Mesenchymal stem cell (in vitro differentiated cells and primary cell): Measurements from ENCODE around the gene RREB1.

ENCODE experiments used
- DNase-seq: peaks from one replicate; pipeline ENCODE4 v3.0.0-alpha.2; 2013
- H2AFZ ChIP-seq: one replicate; pipeline ENCODE4 v1.6.1; 2013; ENCODE audit warnings: low read depth, mild to moderate bottlenecking, control low read depth, inconsistent platforms, low read length, moderate library complexity
- H2AK5ac ChIP-seq: 2 replicates; pipeline ENCODE4 v1.6.1; 2013; ENCODE audit warnings: low read length, moderate library complexity, mild to moderate bottlenecking, inconsistent platforms; ENCODE audit not compliant: severe bottlenecking
- H2BK120ac ChIP-seq: one replicate; pipeline ENCODE4 v1.6.1; 2013; ENCODE audit warnings: low read depth, mild to moderate bottlenecking, inconsistent platforms, low read length, moderate library complexity
- H2BK12ac ChIP-seq, 2 experiments: one replicate each; pipeline ENCODE4 v1.6.1; 2013; ENCODE audit warnings: inconsistent platforms in 2 of 2, low read length in 2 of 2, mild to moderate bottlenecking in 2 of 2, moderate library complexity in 2 of 2, control low read depth in 1 of 2
- H2BK15ac ChIP-seq: one replicate; pipeline ENCODE4 v1.6.1; 2013; ENCODE audit warnings: mild to moderate bottlenecking, low read depth, inconsistent platforms; ENCODE audit not compliant: poor library complexity, severe bottlenecking
- H2BK5ac ChIP-seq: 2 replicates; pipeline ENCODE4 v1.6.1; 2013; ENCODE audit warnings: low read depth, mild to moderate bottlenecking, low read length, control low read depth, inconsistent platforms; ENCODE audit not compliant: poor library complexity, severe bottlenecking
- H3K14ac ChIP-seq, 2 experiments: one replicate each; pipeline ENCODE4 v1.6.1; 2013; ENCODE audit warnings: inconsistent platforms in 2 of 2, low read length in 2 of 2, control low read depth in 1 of 2, mild to moderate bottlenecking in 1 of 2, moderate library complexity in 1 of 2
- H3K18ac ChIP-seq, 2 experiments: one replicate each; pipeline ENCODE4 v1.6.1; 2013; ENCODE audit warnings: inconsistent platforms in 2 of 2, low read length in 2 of 2, control low read depth in 1 of 2, low read depth in 1 of 2, mild to moderate bottlenecking in 1 of 2
- H3K23ac ChIP-seq, 2 experiments: one replicate each; pipeline ENCODE4 v1.6.1; 2013; ENCODE audit warnings: inconsistent platforms in 2 of 2, low read length in 2 of 2, mild to moderate bottlenecking in 2 of 2, moderate library complexity in 2 of 2, control low read depth in 1 of 2
- H3K27ac ChIP-seq: 2 replicates; pipeline ENCODE4 v1.5.1; 2013; ENCODE audit warnings: mild to moderate bottlenecking, moderate library complexity, low read length, control low read depth, inconsistent platforms; ENCODE audit not compliant: poor library complexity, severe bottlenecking
- H3K27me3 ChIP-seq, 2 experiments: 2 replicates each; pipeline versions ENCODE4 v1.6.1 to v1.7.0; 2013; ENCODE audit warnings: low read length in 2 of 2, mild to moderate bottlenecking in 2 of 2, moderate library complexity in 2 of 2, control low read depth in 1 of 2, inconsistent platforms in 1 of 2; ENCODE audit not compliant: control insufficient read depth in 1 of 2, insufficient read depth in 1 of 2
- H3K36me3 ChIP-seq, 2 experiments: 2 replicates each; pipeline versions ENCODE4 v1.6.1 to v1.7.0; 2013; ENCODE audit warnings: low read length in 2 of 2, control low read depth in 1 of 2, inconsistent platforms in 1 of 2, low read depth in 1 of 2, mild to moderate bottlenecking in 1 of 2; ENCODE audit not compliant: insufficient read depth in 2 of 2, control insufficient read depth in 1 of 2
- H3K4ac ChIP-seq, 2 experiments: one replicate each; pipeline ENCODE4 v1.6.1; 2013; ENCODE audit warnings: inconsistent platforms in 2 of 2, low read length in 2 of 2, mild to moderate bottlenecking in 2 of 2, moderate library complexity in 2 of 2, control low read depth in 1 of 2, low read depth in 1 of 2
- H3K4me1 ChIP-seq: 2 replicates; pipeline ENCODE4 v1.6.1; 2013; ENCODE audit warnings: low read depth, low read length, control low read depth; ENCODE audit not compliant: control insufficient read depth, insufficient read depth
- H3K4me2 ChIP-seq: 2 replicates; pipeline ENCODE4 v1.6.1; 2013; ENCODE audit warnings: low read length, mild to moderate bottlenecking, inconsistent platforms; ENCODE audit not compliant: poor library complexity, severe bottlenecking
- H3K4me3 ChIP-seq, 2 experiments: 2 replicates each; pipeline versions ENCODE4 v1.5.1 to v1.7.0; 2013; ENCODE audit warnings: low read length in 2 of 2, mild to moderate bottlenecking in 2 of 2, control low read depth in 1 of 2, low read depth in 1 of 2; ENCODE audit not compliant: insufficient read depth in 1 of 2
- H3K79me1 ChIP-seq: replicated peaks from 2 replicates; pipeline ENCODE4 v1.6.1; 2013; ENCODE audit warnings: mild to moderate bottlenecking, control low read depth, low read length, inconsistent platforms; ENCODE audit not compliant: poor library complexity, severe bottlenecking
- H3K9ac ChIP-seq: 2 replicates; pipeline ENCODE4 v1.7.0; 2013; ENCODE audit warnings: mild to moderate bottlenecking, low read length, moderate library complexity
- H3K9me3 ChIP-seq: 2 replicates; pipeline ENCODE4 v1.7.0; 2013; ENCODE audit warnings: mild to moderate bottlenecking, low read length; ENCODE audit not compliant: control insufficient read depth
- H4K8ac ChIP-seq: one replicate; pipeline ENCODE4 v1.6.1; 2013; ENCODE audit warnings: inconsistent platforms, mild to moderate bottlenecking, low read length, moderate library complexity
- H4K91ac ChIP-seq: one replicate; pipeline ENCODE4 v1.6.1; 2013; ENCODE audit warnings: mild to moderate bottlenecking, low read length, inconsistent platforms
- WGBS: methylation state at CpG from one replicate; pipeline ENCODE4 v1.1.7; 2013; ENCODE audit warnings: mixed read lengths; 5-methylcytosine and 5-hydroxymethylcytosine counted together

The RREB1 gene

DNA sequence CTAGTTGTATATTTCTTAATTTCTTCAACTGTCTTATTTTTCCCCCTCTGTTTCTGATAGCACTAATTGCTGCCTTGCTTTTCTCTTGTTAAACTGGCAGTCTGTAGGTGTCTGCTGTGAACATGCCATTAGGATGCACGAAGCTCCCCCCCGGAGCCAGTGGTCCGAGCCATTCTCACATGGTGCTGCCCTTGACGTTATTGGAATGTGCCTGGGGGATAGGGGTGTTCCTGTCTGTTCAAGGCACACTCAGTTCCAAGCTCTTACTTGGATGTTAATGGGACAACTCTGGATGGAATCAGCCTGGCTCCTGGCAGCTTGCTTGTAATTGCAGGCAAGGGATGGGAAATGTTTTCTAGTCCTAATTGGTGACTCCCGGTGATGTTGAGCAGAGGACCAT lies 68.4 kb downstream of the RREB1 start:
- Histone ChIP-seq H3K27ac (no peak overlapping the region), H3K9ac (no peak overlapping the region), H3K23ac (no peak overlapping the region), H2BK120ac (no peak overlapping the region), H3K79me1 (peaks cover 38% of the 10 kb centered on the region), H2BK15ac (no peak overlapping the region), H4K8ac (no peak overlapping the region), H2BK5ac (no peak overlapping the region), H3K18ac (no peak overlapping the region), H3K14ac (peak overlapping the region in 1 of 2 experiments; percentile 4), H3K9me3 (no peaks in the 10 kb centered on the region), H3K27me3 (no peaks in the 10 kb centered on the region), H3K4me3 (no peak overlapping the region), H4K91ac (no peak overlapping the region), H2AFZ (no peak overlapping the region), H3K4me2 (no peak overlapping the region), H3K4ac (no peak overlapping the region), H2BK12ac (no peak overlapping the region), H3K36me3 (peaks cover 9 to 38% of the 10 kb centered on the region in 2 experiments), H3K4me1 (peaks cover 9% of the 10 kb centered on the region), H2AK5ac (no peak overlapping the region)
- no peak for DNase-seq
- WGBS: 77% methylated on average over 4 of the region's 5 CpGs

DNA sequence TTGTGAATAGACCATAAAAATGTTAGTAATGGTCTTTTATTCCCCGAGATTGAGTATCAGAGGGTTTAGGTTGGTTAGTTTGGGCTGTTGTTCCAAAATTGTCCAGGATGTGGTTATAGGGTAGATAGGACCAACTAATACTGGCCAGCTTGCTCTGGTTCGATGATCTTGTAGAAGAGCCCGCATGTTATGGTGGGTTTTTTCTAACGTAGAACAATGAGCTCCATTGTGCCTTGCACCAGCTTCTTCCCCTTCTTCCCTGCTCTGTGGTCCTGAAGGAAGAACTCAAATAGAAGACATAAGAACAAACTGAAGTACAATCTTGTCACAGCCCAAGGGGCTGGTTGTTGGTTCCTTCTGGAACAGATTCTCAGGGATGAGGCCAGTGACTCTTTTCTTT lies 70.5 kb downstream of the RREB1 start:
- no peak overlapping the region for H3K4me3 ChIP-seq
- H2BK12ac ChIP-seq: no peak overlapping the region
- no peak overlapping the region for H3K23ac ChIP-seq
- H3K4ac ChIP-seq: no peak overlapping the region
- peaks cover 36% of the 10 kb centered on the region for H3K79me1 ChIP-seq
- H2AFZ ChIP-seq: no peak overlapping the region
- H2BK120ac ChIP-seq: no peak overlapping the region
- no peak overlapping the region for H3K27ac ChIP-seq
- peaks cover 15 to 59% of the 10 kb centered on the region in 2 experiments for H3K36me3 ChIP-seq
- no peak overlapping the region for H3K18ac ChIP-seq
- no peak overlapping the region for H3K9ac ChIP-seq
- H2BK5ac ChIP-seq: no peak overlapping the region
- H2AK5ac ChIP-seq: no peak overlapping the region
- H3K4me2 ChIP-seq: no peak overlapping the region
- H3K14ac ChIP-seq: no peak overlapping the region
- no peak overlapping the region for H2BK15ac ChIP-seq
- DNase-seq: no peak
- H3K9me3 ChIP-seq: no peaks in the 10 kb centered on the region
- no peaks in the 10 kb centered on the region for H3K27me3 ChIP-seq
- WGBS: 96% methylated on average over 4 of the region's 4 CpGs
- H4K8ac ChIP-seq: no peak overlapping the region
- H3K4me1 ChIP-seq: peaks cover 6% of the 10 kb centered on the region
- no peak overlapping the region for H4K91ac ChIP-seq

DNA sequence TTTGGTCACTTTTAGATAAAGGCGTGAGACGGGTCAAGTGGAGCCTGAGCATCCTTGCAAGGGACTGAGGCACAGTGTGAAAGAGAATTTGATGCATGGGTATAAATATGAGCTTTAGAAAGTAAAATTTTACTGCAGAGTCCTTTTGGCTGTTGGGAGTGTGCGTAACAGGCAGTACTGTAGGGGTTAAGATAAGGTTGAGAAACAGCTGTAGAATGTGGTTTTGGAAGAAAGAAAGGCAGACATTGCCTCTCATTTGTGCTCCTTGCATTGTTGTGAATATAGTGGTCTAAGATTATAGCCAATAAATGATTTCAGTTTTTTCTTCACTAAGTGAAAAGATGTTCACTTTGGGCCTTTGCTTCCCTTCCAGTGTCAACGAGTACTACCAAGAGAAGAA lies 73.0 kb downstream of the RREB1 start:
- Histone ChIP-seq H3K23ac (no peak overlapping the region), H2BK5ac (no peak overlapping the region), H3K27ac (no peak overlapping the region), H2BK12ac (no peak overlapping the region), H3K4me1 (peaks cover 2% of the 10 kb centered on the region), H2AFZ (no peak overlapping the region), H3K36me3 (peaks cover 27 to 78% of the 10 kb centered on the region in 2 experiments), H3K9me3 (no peaks in the 10 kb centered on the region), H3K9ac (no peak overlapping the region), H3K18ac (no peak overlapping the region), H4K8ac (no peak overlapping the region), H4K91ac (no peak overlapping the region), H2BK15ac (no peak overlapping the region), H3K79me1 (peaks cover 33% of the 10 kb centered on the region), H3K4me2 (no peak overlapping the region), H3K14ac (no peak overlapping the region), H2AK5ac (no peak overlapping the region), H2BK120ac (no peak overlapping the region), H3K4ac (no peak overlapping the region), H3K4me3 (no peak overlapping the region), H3K27me3 (no peaks in the 10 kb centered on the region)
- WGBS: over 99% methylated on average over 4 of the region's 4 CpGs
- DNase-seq: no peak

DNA sequence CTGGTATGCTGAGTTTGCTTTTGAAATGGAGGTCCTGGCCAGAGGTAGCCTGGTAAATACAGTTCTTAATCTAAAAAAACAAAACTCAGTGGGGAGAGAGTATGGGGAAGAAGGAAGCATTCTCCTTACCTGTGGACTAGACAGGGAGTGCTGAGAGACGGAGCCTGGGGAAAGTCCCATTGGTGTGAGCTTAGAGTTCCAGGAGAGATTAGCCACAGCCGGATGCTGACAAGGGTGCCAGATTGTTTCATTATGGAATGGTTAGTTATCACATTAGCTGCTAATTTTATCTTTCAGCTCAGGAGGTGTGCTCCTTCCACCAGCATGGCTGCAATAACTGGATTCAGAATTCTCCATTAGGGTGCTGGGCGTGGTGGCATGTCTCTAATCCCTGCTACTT lies 75.9 kb downstream of the RREB1 start:
- Histone ChIP-seq H3K4ac (no peak overlapping the region), H3K14ac (no peak overlapping the region)

More for the DNA sequence above, 75.9 kb downstream of the RREB1 start:
- H2BK15ac ChIP-seq: no peak overlapping the region
- H3K9me3 ChIP-seq: no peaks in the 10 kb centered on the region
- no peak overlapping the region for H3K4me2 ChIP-seq
- peaks cover 34 to 93% of the 10 kb centered on the region in 2 experiments for H3K36me3 ChIP-seq
- no peak overlapping the region for H2BK12ac ChIP-seq
- WGBS: 100% methylated on average over 3 of the region's 3 CpGs
- no peak overlapping the region for H4K8ac ChIP-seq
- H4K91ac ChIP-seq: no peak overlapping the region
- peak overlapping the region in 1 of 2 experiments; percentile 51 for H3K23ac ChIP-seq
- no peak overlapping the region for H2BK120ac ChIP-seq
- H2AK5ac ChIP-seq: no peak overlapping the region
- peaks cover 39% of the 10 kb centered on the region for H3K79me1 ChIP-seq
- no peak overlapping the region for H3K9ac ChIP-seq
- H2AFZ ChIP-seq: no peak overlapping the region
- H3K4me3 ChIP-seq: no peak overlapping the region
- H2BK5ac ChIP-seq: no peak overlapping the region
- no peak overlapping the region for H3K18ac ChIP-seq
- no peak overlapping the region for H3K27ac ChIP-seq
- no peaks in the 10 kb centered on the region for H3K27me3 ChIP-seq
- no peak for DNase-seq
- no peaks in the 10 kb centered on the region for H3K4me1 ChIP-seq
